HEK293T (cell line): Measurements from ENCODE around the gene NKX1-2.

Experiments used
- CTCF ChIA-PET: fragments of 350-600 bp; formaldehyde crosslinking; extraction: SDS; loops from one replicate; lab custom pipeline; 2021; ENCODE audit warnings: antibody characterized with exemption, inconsistent platforms; lab: Yijun Ruan, JAX
- POLR2A ChIA-PET: fragments of 350-600 bp; formaldehyde crosslinking; extraction: SDS; loops from one replicate; lab custom pipeline; 2020; ENCODE audit warnings: antibody characterized with exemption, inconsistent platforms; lab: Yijun Ruan, JAX
- DNase-seq: peaks from one replicate; pipeline ENCODE4 v3.0.0; 2012; ENCODE audit warnings: mixed read lengths; ENCODE audit errors: extremely low spot score
- ARNT ChIP-seq: fragments of 450-650 bp; IDR thresholded peaks from 2 replicates; pipeline ENCODE4 v1.6.1; 2017; ENCODE audit warnings: mild to moderate bottlenecking
- BHLHE40 ChIP-seq: fragments of 450-650 bp; IDR thresholded peaks from 2 replicates; pipeline ENCODE4 v1.6.1; 2016; ENCODE audit warnings: mild to moderate bottlenecking, moderate library complexity, borderline replicate concordance
- CTBP1 ChIP-seq: fragments of 450-650 bp; IDR thresholded peaks from 2 replicates; pipeline ENCODE4 v1.6.1; 2016; ENCODE audit warnings: borderline replicate concordance
- ELF4 ChIP-seq: fragments of 450-650 bp; IDR thresholded peaks from 2 replicates; pipeline ENCODE4 v1.6.1; 2017; ENCODE audit warnings: antibody characterized with exemption
- FOXA1 ChIP-seq: fragments of 450-650 bp; IDR thresholded peaks from 2 replicates; pipeline ENCODE4 v1.6.1; 2016; ENCODE audit warnings: mild to moderate bottlenecking
- FOXK2 ChIP-seq: fragments of 450-650 bp; IDR thresholded peaks from 2 replicates; pipeline ENCODE4 v1.6.1; 2016; ENCODE audit warnings: mild to moderate bottlenecking
- FOXM1 ChIP-seq: fragments of 450-650 bp; IDR thresholded peaks from 2 replicates; pipeline ENCODE4 v1.6.1; 2017; ENCODE audit warnings: mild to moderate bottlenecking, borderline replicate concordance
- HDGF ChIP-seq: fragments of 450-650 bp; IDR thresholded peaks from 2 replicates; pipeline ENCODE4 v1.6.1; 2017; ENCODE audit warnings: antibody characterized with exemption, borderline replicate concordance
- L3MBTL2 ChIP-seq: fragments of 450-650 bp; conservative IDR thresholded peaks from 2 replicates; pipeline ENCODE4 v1.6.1; 2016; ENCODE audit warnings: mild to moderate bottlenecking
- LEF1 ChIP-seq: fragments of 450-650 bp; IDR thresholded peaks from 2 replicates; pipeline ENCODE4 v1.6.1; 2017; ENCODE audit warnings: mild to moderate bottlenecking, borderline replicate concordance
- NFRKB ChIP-seq: fragments of 450-650 bp; IDR thresholded peaks from 2 replicates; pipeline ENCODE4 v1.6.1; 2016; ENCODE audit warnings: mild to moderate bottlenecking, moderate library complexity
- SP1 ChIP-seq: fragments of 450-650 bp; IDR thresholded peaks from 2 replicates; pipeline ENCODE4 v1.6.1; 2017
- SUZ12 ChIP-seq: fragments of 450-650 bp; IDR thresholded peaks from 2 replicates; pipeline ENCODE4 v1.6.1; 2016; ENCODE audit warnings: mild to moderate bottlenecking
- TARDBP ChIP-seq: fragments of 450-650 bp; IDR thresholded peaks from 2 replicates; pipeline ENCODE4 v1.6.1; 2016
- ZNF384 ChIP-seq: fragments of 450-650 bp; IDR thresholded peaks from 2 replicates; pipeline ENCODE4 v1.6.1; 2016
- TF ChIP-seq, protein P1 (sequence below): fragments of 450-650 bp; IDR thresholded peaks from 2 replicates; pipeline ENCODE4 v1.6.1; 2016

NKX1-2 gene

GRCh38 chr10:124458889-124459288 lies 9.1 kb upstream of the NKX1-2 start:
- TF ChIP-seq FOXK2 (no peak), FOXA1 (no peak), SP1 (no peak), ELF4 (no peak), LEF1 (no peak), TARDBP (no peak), ZNF384 (no peak), CTBP1 (no peak), L3MBTL2 (no peak), HDGF (no peak), SUZ12 (no peak), ARNT (no peak), BHLHE40 (no peak), NFRKB (no peak), FOXM1 (no peak)
- TF ChIP-seq, protein P1, sequence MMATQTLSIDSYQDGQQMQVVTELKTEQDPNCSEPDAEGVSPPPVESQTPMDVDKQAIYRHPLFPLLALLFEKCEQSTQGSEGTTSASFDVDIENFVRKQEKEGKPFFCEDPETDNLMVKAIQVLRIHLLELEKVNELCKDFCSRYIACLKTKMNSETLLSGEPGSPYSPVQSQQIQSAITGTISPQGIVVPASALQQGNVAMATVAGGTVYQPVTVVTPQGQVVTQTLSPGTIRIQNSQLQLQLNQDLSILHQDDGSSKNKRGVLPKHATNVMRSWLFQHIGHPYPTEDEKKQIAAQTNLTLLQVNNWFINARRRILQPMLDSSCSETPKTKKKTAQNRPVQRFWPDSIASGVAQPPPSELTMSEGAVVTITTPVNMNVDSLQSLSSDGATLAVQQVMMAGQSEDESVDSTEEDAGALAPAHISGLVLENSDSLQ = no peak
- POLR2A ChIA-PET = no interaction called here
- no peak for DNase-seq
- CTCF ChIA-PET = no interaction called here

- no peak for TF ChIP-seq HDGF
- no peak for TF ChIP-seq FOXM1
- TF ChIP-seq BHLHE40 = no peak
- no peak for TF ChIP-seq L3MBTL2
- TF ChIP-seq SP1 = no peak
- TF ChIP-seq CTBP1 = no peak
- TF ChIP-seq TARDBP = no peak
- TF ChIP-seq NFRKB = no peak
- no peak for TF ChIP-seq FOXA1
- no peak for TF ChIP-seq ZNF384
- ChIA-PET CTCF (no interaction called here), POLR2A (no interaction called here)
- no peak for DNase-seq
These were observed 8.6 kb upstream of the NKX1-2 start for GRCh38 chr10:124458473-124458872.

DNA sequence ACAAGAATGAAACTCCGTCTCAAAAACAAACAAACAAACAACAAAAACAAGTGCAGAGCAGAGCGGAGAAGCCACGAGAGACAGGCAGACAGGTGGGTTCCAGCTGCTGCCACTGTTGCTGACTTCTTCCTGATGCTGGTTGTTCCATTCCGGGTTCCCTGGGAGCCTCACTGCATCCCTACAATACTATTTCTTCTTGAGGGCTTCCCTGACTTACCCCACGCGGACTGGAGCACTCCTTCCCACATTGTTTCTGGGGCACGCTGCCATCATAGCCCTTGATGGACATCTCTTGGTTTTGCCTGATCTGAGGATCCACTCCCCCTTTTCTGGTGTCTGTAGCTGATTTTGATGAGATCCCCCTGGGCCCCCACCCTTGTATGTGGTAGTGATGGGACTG lies 5.6 kb upstream of the NKX1-2 start:
- ChIA-PET POLR2A (no interaction called here), CTCF (interaction anchor here (1.0 kb wide), 1 partner anchor 10 kb away, joined by 4 read pairs; no protein-coding TSS in a partner anchor)
- no peak for TF ChIP-seq LEF1
- no peak for TF ChIP-seq ELF4
- TF ChIP-seq FOXM1 = no peak
- TF ChIP-seq, protein P1 = no peak
- no peak for TF ChIP-seq FOXA1
- no peak for TF ChIP-seq HDGF
- no peak for TF ChIP-seq ARNT
- TF ChIP-seq NFRKB = no peak
- no peak for TF ChIP-seq SP1
- no peak for TF ChIP-seq SUZ12
- TF ChIP-seq ZNF384 = no peak
- no peak for TF ChIP-seq L3MBTL2
- no peak for TF ChIP-seq BHLHE40
- TF ChIP-seq FOXK2 = no peak
- TF ChIP-seq CTBP1 = no peak
- no peak for DNase-seq

- CTCF ChIA-PET = interaction anchor here (1.0 kb wide), 1 partner anchor 9 kb away, joined by 4 read pairs; no protein-coding TSS in a partner anchor
- POLR2A ChIA-PET = interaction anchor here (2.0 kb wide), 1 partner anchor 8 kb away, joined by 5 read pairs; the partner anchor contains the start of gene LHPP
- DNase-seq = no peak
- TF ChIP-seq BHLHE40 (no peak), TARDBP (no peak), NFRKB (no peak), HDGF (no peak), FOXM1 (no peak), CTBP1 (no peak), SUZ12 (no peak), SP1 (no peak), ARNT (no peak)
- TF ChIP-seq, protein P1 = no peak
These were observed 4.2 kb upstream of the NKX1-2 start for GRCh38 chr10:124453960-124454610.

- ChIA-PET POLR2A (interaction anchor here (1.0 kb wide), 1 partner anchor 11 kb away, joined by 6 read pairs; the partner anchor contains the start of gene LHPP), CTCF (no interaction called here)
- TF ChIP-seq SUZ12 = no peak
- TF ChIP-seq HDGF = no peak
- TF ChIP-seq LEF1 = no peak
- TF ChIP-seq ARNT = no peak
- TF ChIP-seq FOXM1 = no peak
- TF ChIP-seq ELF4 = no peak
- no peak for TF ChIP-seq BHLHE40
- no peak for TF ChIP-seq TARDBP
- TF ChIP-seq FOXA1 = no peak
- TF ChIP-seq FOXK2 = no peak
- TF ChIP-seq NFRKB = no peak
- no peak for TF ChIP-seq CTBP1
- no peak for TF ChIP-seq ZNF384
- no peak for TF ChIP-seq L3MBTL2
- TF ChIP-seq SP1 = no peak
- TF ChIP-seq, protein P1 = no peak
- DNase-seq = no peak
These were observed 1.4 kb upstream of the NKX1-2 start for GRCh38 chr10:124451276-124451675.
